A549 (cell line): ENCODE results near the gene FOXC2. TPM values are rescaled to one million over a fixed set of nuclear protein-coding genes. Genes with fewer than 3 reads are reported as not detected.

Source experiments
- ATAC-seq, 2 experiments: fragments of 200-7000 bp in 1 of 2; fragments of >200 bp in 1 of 2; cut with Nextera tagmentation in 1 of 2; cut with Tn5 transposase in 1 of 2; 3 replicates each; pipeline versions ENCODE4 v1.8.0 to v1.9.1; 2018 to 2020; ENCODE audit warnings: mild to moderate bottlenecking in 1 of 2, moderate library complexity in 1 of 2
- CTCF ChIA-PET: fragments of 300-600 bp; sonication (Branson Sonifier 250); formaldehyde crosslinking; extraction: SDS; loops from one replicate; lab custom pipeline; 2021; ENCODE audit warnings: antibody characterized with exemption, inconsistent platforms; lab: Yijun Ruan, JAX
- POLR2A ChIA-PET: fragments of 350-600 bp; formaldehyde crosslinking; extraction: SDS; loops from one replicate; lab custom pipeline; 2021; ENCODE audit warnings: antibody characterized with exemption, inconsistent platforms; lab: Yijun Ruan, JAX
- DNase-seq, 2 experiments: peaks; one replicate each; pipeline versions ENCODE4 v3.0.0 to v3.0.0-alpha.2; 2011 to 2016; ENCODE audit warnings: low read depth in 1 of 2, low spot score in 1 of 2
- FAIRE-seq: peaks from 2 replicates; lab custom pipeline; 2011; peaks lifted over from hg19 to GRCh38; lab: Jason Lieb, UNC
- H3K27ac ChIP-seq, 2 experiments: fragments of >200 bp; sonication (Bioruptor Twin); formaldehyde crosslinking; 3 replicates each; pipeline ENCODE4 v1.5.1; 2016 to 2017
- H3K4me1 ChIP-seq: fragments of >200 bp; sonication (Bioruptor Twin); formaldehyde crosslinking; 3 replicates; pipeline ENCODE4 v1.6.1; 2016
- H3K4me2 ChIP-seq: fragments of >200 bp; sonication (Bioruptor Twin); formaldehyde crosslinking; 3 replicates; pipeline ENCODE4 v1.6.1; 2016
- H3K4me3 ChIP-seq: fragments of >200 bp; sonication (Bioruptor Twin); formaldehyde crosslinking; 3 replicates; pipeline ENCODE4 v1.5.1; 2016
- H3K9me3 ChIP-seq: fragments of >200 bp; sonication (Bioruptor Twin); formaldehyde crosslinking; 3 replicates; pipeline ENCODE4 v1.6.1; 2016
- EHMT2 ChIP-seq: fragments of 200-600 bp; sonication (generic); IDR thresholded peaks from 2 replicates; pipeline ENCODE4 v1.6.1; 2016; ENCODE audit warnings: antibody characterized with exemption, low read depth, mild to moderate bottlenecking, moderate library complexity
- FOSB ChIP-seq: fragments of 250-450 bp; sonication (Bioruptor Pico); IDR thresholded peaks from 2 replicates; pipeline ENCODE4 v1.5.0; 2020; ENCODE audit warnings: mild to moderate bottlenecking, moderate library complexity
- FOSL2 ChIP-seq, 2 experiments: fragments of 450-650 bp in 1 of 2; fragments of >200 bp in 1 of 2; sonication (Bioruptor Twin) in 1 of 2; formaldehyde crosslinking; IDR thresholded peaks; 2 replicates each; pipeline versions ENCODE4 v1.5.0 to v1.6.1; 2016 to 2020; ENCODE audit warnings: mild to moderate bottlenecking in 1 of 2, moderate library complexity in 1 of 2
- FOXS1 ChIP-seq: fragments of 250-450 bp; sonication (Bioruptor Pico); IDR thresholded peaks from 2 replicates; pipeline ENCODE4 v1.5.0; 2020; ENCODE audit warnings: mild to moderate bottlenecking, moderate library complexity
- HOXB13 ChIP-seq: fragments of 250-450 bp; sonication (Bioruptor Pico); IDR thresholded peaks from 2 replicates; pipeline ENCODE4 v1.5.0; 2020; ENCODE audit warnings: low read depth, mild to moderate bottlenecking, moderate library complexity
- MAFK ChIP-seq: fragments of 450-650 bp; IDR thresholded peaks from 2 replicates; pipeline ENCODE4 v1.6.1; 2014; ENCODE audit not compliant: partially characterized antibody
- NR3C1 ChIP-seq: fragments of >200 bp; sonication (Bioruptor Twin); formaldehyde crosslinking; IDR thresholded peaks from 3 replicates; pipeline ENCODE4 v1.6.1; 2017
- POLR2A ChIP-seq: IDR thresholded peaks from 2 replicates; pipeline ENCODE4 v1.6.1; 2012; ENCODE audit warnings: mild to moderate bottlenecking, low read length
- RAD21 ChIP-seq, 2 experiments: fragments of >200 bp in 1 of 2; sonication (Bioruptor Twin) in 1 of 2; formaldehyde crosslinking in 1 of 2; IDR thresholded peaks in 1 of 2; conservative IDR thresholded peaks in 1 of 2; 2 replicates in 1 of 2; 3 replicates in 1 of 2; pipeline ENCODE4 v1.6.1; 2012 to 2018; ENCODE audit warnings: inconsistent platforms in 1 of 2
- SREBF2 ChIP-seq: fragments of 450-650 bp; IDR thresholded peaks from 2 replicates; pipeline ENCODE4 v1.6.1; 2014; ENCODE audit warnings: mild to moderate bottlenecking, moderate library complexity
- ZC3H11A ChIP-seq: fragments of 450-650 bp; IDR thresholded peaks from 2 replicates; pipeline ENCODE4 v1.6.1; 2014; ENCODE audit warnings: antibody characterized with exemption, mild to moderate bottlenecking
- WGBS: methylation state at CpG from one replicate; pipeline ENCODE4 v1.1.6; 2017; ENCODE audit errors: missing lambda C conversion rate; 5-methylcytosine and 5-hydroxymethylcytosine counted together
- polyA plus RNA-seq, 4 experiments: library from polyadenylated mRNA; depleted of rRNA in 3 of 4; stranded (reverse); fragments of >200 nt; fragmentation: RNase III in 1 of 4; extraction: RNeasy Plus Mini Kit Qiagen cat#74134 plus additional on column Dnase treatment in 1 of 4; gene quantifications; 2 replicates in 3 of 4; 3 replicates in 1 of 4; pipeline ENCODE4 v1.2.3, GENCODE V29; 2011 to 2017
- TF ChIP-seq, protein P1 (sequence below): fragments of 200-600 bp; sonication (generic); IDR thresholded peaks from 2 replicates; pipeline ENCODE4 v1.6.1; 2016; ENCODE audit warnings: antibody characterized with exemption, mild to moderate bottlenecking, moderate library complexity
- TF ChIP-seq, protein P2 (sequence below): IDR thresholded peaks from 2 replicates; pipeline ENCODE4 v1.6.1; 2012

FOXC2 gene
- polyA plus RNA-seq, 2 of the 4 experiments (the other 2 are of a cell fraction): 0.06 to 0.28 TPM

DNA sequence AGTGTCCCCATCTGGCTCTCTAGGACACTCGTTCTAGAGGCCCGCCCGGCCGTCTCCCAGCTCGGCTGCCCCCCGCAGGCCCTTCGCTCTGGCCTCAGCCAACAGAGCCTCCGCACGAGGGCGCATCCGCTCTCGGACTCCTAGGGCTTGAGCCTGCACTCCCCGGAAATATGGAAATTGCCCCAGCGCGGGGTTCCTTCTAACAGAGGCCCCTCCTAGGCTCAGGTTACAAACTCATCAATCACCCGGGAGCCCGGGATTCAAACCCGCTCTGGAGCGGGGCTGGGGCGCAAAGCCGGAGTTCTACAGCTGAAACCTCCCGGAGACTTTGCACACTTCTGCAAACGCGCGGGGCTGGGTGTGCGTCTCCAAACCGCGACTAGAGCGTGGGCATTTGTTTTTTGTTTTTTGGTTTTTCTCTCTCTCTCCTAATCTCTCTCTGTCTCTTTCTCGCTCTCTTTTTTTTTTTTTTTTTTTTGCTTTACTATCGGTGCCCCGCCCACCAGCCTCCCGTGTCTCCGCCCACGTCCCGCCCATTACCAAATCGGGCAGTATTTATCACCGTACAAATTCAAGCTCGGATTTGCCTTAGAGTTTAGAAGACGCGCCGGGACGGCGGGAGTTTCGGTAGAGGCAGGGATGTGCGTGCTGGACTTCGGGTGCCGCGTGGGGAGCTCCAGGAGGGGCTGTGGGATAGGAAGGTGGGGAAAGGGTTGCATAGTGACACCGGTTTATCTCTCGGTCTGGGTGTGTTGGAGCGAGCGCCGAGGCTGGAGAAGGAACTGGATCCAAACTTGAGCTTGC is 9.3 kb downstream of the FOXC2 start (continued):
- TF ChIP-seq, protein P1, sequence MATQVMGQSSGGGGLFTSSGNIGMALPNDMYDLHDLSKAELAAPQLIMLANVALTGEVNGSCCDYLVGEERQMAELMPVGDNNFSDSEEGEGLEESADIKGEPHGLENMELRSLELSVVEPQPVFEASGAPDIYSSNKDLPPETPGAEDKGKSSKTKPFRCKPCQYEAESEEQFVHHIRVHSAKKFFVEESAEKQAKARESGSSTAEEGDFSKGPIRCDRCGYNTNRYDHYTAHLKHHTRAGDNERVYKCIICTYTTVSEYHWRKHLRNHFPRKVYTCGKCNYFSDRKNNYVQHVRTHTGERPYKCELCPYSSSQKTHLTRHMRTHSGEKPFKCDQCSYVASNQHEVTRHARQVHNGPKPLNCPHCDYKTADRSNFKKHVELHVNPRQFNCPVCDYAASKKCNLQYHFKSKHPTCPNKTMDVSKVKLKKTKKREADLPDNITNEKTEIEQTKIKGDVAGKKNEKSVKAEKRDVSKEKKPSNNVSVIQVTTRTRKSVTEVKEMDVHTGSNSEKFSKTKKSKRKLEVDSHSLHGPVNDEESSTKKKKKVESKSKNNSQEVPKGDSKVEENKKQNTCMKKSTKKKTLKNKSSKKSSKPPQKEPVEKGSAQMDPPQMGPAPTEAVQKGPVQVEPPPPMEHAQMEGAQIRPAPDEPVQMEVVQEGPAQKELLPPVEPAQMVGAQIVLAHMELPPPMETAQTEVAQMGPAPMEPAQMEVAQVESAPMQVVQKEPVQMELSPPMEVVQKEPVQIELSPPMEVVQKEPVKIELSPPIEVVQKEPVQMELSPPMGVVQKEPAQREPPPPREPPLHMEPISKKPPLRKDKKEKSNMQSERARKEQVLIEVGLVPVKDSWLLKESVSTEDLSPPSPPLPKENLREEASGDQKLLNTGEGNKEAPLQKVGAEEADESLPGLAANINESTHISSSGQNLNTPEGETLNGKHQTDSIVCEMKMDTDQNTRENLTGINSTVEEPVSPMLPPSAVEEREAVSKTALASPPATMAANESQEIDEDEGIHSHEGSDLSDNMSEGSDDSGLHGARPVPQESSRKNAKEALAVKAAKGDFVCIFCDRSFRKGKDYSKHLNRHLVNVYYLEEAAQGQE: no peak
- peak; percentile 33; the same call in 1 of the 2 replicates for TF ChIP-seq POLR2A

DNA sequence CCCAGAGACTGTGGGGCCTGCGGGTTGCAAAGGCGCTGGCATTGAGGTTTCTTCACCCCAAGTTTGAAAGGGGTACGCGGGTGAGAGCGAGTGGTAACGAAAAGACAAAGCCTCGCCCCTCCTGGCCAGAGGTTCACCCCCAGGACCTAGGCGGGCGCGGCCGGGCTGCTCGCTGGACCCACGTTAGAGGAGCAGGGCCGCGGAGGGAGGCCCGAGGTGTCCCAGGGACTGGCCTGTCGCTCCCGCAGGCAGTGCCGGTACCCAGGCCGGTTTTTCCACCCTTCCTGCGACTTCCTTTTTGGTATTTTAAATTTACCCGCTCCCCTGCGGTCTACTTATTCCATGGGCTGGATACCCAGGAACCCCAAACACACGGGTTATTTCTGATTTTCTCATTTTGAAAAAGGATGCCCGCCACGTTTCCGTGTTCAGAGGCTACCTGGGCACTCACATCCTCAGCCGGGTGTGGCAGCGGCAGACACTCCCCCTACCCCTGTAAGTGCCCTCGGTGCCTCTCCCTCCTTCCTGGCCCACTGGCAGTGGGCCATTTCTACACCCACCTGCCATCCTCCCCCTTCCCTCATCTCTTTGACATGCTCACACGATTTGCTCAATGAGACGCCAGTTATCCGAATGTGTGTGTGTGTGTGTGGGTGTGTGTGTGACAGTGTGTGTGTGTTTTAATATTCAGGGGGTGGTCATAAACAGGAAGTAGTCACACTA is 10.1 kb downstream of the FOXC2 start:
- H3K27ac ChIP-seq: peak overlapping the region; percentile 71 to 82
- CTCF ChIA-PET: interaction anchor here (0.5 to 4.7 kb wide), 8 partner anchors 12 to 501 kb away, joined by 3 to 18 read pairs (median 6); no protein-coding TSS in a partner anchor
- FAIRE-seq (no peak), ATAC-seq (peak; percentile 15 to 38; a peak in 3 of 6 replicates), DNase-seq (no peak)
- no peaks in the 10 kb centered on the region for H3K4me1 ChIP-seq
- H3K4me2 ChIP-seq: peak overlapping the region; percentile 69
- TF ChIP-seq HOXB13 (CRISPR knock-in tag): no peak
- TF ChIP-seq FOXS1 (CRISPR knock-in tag): no peak
- TF ChIP-seq, protein P2, sequence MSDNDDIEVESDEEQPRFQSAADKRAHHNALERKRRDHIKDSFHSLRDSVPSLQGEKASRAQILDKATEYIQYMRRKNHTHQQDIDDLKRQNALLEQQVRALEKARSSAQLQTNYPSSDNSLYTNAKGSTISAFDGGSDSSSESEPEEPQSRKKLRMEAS: 0 out of 2 replicates have a peak, but pooled peaks have one; percentile 2
- 69% methylated on average over 33 of the region's 33 CpGs for WGBS
- no peaks in the 10 kb centered on the region for H3K9me3 ChIP-seq
- POLR2A ChIA-PET: interaction anchor here (1.7 kb wide), 1 partner anchor 88 kb away, joined by 6 read pairs; no protein-coding TSS in a partner anchor
- peak overlapping the region; percentile 59 for H3K4me3 ChIP-seq

DNA sequence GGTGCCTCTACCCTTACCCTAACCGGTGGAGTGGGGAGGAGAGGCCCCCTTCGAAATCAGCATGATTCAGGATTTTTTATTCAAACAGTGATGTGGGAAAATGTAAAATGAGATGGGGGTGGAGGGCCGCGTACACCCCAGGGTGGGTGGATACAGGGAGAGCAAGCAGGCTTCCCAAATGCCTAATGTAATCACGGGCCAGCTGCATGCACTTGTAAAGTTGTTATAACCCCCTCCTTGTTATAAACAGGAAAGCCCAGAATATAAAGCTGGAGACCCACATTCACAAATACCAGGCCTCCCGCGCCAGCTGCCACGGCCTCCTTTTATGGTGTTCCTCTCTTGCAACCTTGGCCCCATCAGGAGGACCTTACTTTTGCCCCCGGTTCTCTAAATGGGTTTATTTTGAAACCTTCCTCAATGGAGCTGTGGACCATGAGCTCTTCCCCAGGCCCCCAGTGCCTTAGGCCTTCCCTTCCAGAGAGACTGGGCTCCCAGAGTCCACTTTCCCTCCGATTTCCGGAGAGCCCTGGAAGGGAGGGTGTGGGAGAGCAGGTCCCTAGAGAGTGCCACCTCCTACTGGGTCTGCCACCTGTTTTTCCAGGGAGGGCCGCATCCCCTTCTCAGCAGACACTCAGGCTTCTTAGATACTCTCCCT is 10.8 kb downstream of the FOXC2 start:
- H3K27ac ChIP-seq: peak overlapping the region; percentile 71 to 82; a peak in 4 of 6 replicates
- 70% methylated on average over 12 of the region's 12 CpGs for WGBS
- peak overlapping the region; percentile 69 for H3K4me2 ChIP-seq
- peak overlapping the region; percentile 59; the same call in 2 of the 3 replicates for H3K4me3 ChIP-seq
- TF ChIP-seq EHMT2: no peak
- no peak for TF ChIP-seq SREBF2
- no peak for TF ChIP-seq NR3C1
- TF ChIP-seq FOSB (CRISPR knock-in tag): no peak
- TF ChIP-seq RAD21 (conservative IDR thresholded peaks at IDR 0.05 in 1 of 2, IDR thresholded peaks at IDR 0.05 in 1 of 2): no peak
- TF ChIP-seq FOSL2 (IDR thresholded peaks at IDR 0.05): no peak
- TF ChIP-seq FOSL2 (CRISPR knock-in tag; IDR thresholded peaks at IDR 0.05): no peak
- TF ChIP-seq MAFK: no peak
- TF ChIP-seq ZC3H11A: no peak
- DNase-seq: no peak
- no peak for FAIRE-seq
- no peaks in the 10 kb centered on the region for H3K9me3 ChIP-seq
- no peak for ATAC-seq
- ChIA-PET POLR2A (interaction anchor here (0.7 kb wide), 1 partner anchor 13 kb away, joined by 3 read pairs; no protein-coding TSS in a partner anchor), CTCF (interaction anchor here (1.0 kb wide), 2 partner anchors 13 to 485 kb away, joined by 4 to 7 read pairs; no protein-coding TSS in a partner anchor)
- no peaks in the 10 kb centered on the region for H3K4me1 ChIP-seq
